OCI-LY1 (cell line): Measurements from ENCODE around the gene VWA3A.

Experiments
- H2AFZ ChIP-seq: fragments of 200-600 bp; sonication (generic), shearing (Covaris generic); 2 replicates; pipeline ENCODE4 v1.6.0; 2014; ENCODE audit warnings: antibody characterized with exemption, mild to moderate bottlenecking, low read length
- H3F3A ChIP-seq: fragments of 200-600 bp; sonication (generic), shearing (Covaris generic); 2 replicates; pipeline ENCODE4 v1.6.0; 2014; ENCODE audit warnings: mild to moderate bottlenecking, antibody characterized with exemption, low read length, moderate library complexity; ENCODE audit not compliant: insufficient read depth
- H3K27ac ChIP-seq: fragments of 200-600 bp; sonication (generic); 2 replicates; pipeline ENCODE4 v1.5.1; 2014; ENCODE audit warnings: low read length, mixed run types, mild to moderate bottlenecking, low read depth; ENCODE audit not compliant: poor library complexity, severe bottlenecking
- H3K27me3 ChIP-seq: fragments of 200-600 bp; sonication (generic); 2 replicates; pipeline ENCODE4 v1.6.0; 2014; ENCODE audit warnings: antibody characterized with exemption, mild to moderate bottlenecking, low read length, moderate library complexity; ENCODE audit not compliant: insufficient read depth
- H3K36me3 ChIP-seq: fragments of 200-600 bp; sonication (generic); 2 replicates; pipeline ENCODE4 v1.6.1; 2014; ENCODE audit warnings: mild to moderate bottlenecking, antibody characterized with exemption, low read length, moderate library complexity, mixed read lengths; ENCODE audit not compliant: insufficient read depth
- H3K4me1 ChIP-seq: fragments of 200-600 bp; sonication (generic); 2 replicates; pipeline ENCODE4 v1.5.1; 2014; ENCODE audit warnings: mild to moderate bottlenecking, low read length, moderate library complexity; ENCODE audit not compliant: insufficient read depth, severe bottlenecking
- H3K4me2 ChIP-seq: fragments of 200-600 bp; sonication (generic), shearing (Covaris generic); 2 replicates; pipeline ENCODE4 v1.6.1; 2014; ENCODE audit warnings: low read length
- H3K4me3 ChIP-seq: fragments of 200-600 bp; sonication (generic); 2 replicates; pipeline ENCODE4 v1.5.1; 2014; ENCODE audit warnings: low read length, low read depth, mild to moderate bottlenecking, mixed read lengths; ENCODE audit not compliant: poor library complexity, severe bottlenecking
- H3K79me2 ChIP-seq: fragments of 200-600 bp; shearing (Covaris generic); 2 replicates; pipeline ENCODE4 v1.6.1; 2016; ENCODE audit warnings: mixed run types, low read length, mixed read lengths; ENCODE audit not compliant: insufficient read depth
- H3K9ac ChIP-seq: fragments of 200-600 bp; sonication (generic), shearing (Covaris generic); 2 replicates; pipeline ENCODE4 v1.6.1; 2014; ENCODE audit warnings: mild to moderate bottlenecking, low read length, mixed read lengths
- H3K9me2 ChIP-seq: fragments of 200-600 bp; sonication (generic), shearing (Covaris generic); 2 replicates; pipeline ENCODE4 v1.6.1; 2014; ENCODE audit warnings: low read depth, mild to moderate bottlenecking, low read length, mixed read lengths
- H3K9me3 ChIP-seq: fragments of 200-600 bp; shearing (Covaris generic); 2 replicates; pipeline ENCODE4 v1.6.1; 2014; ENCODE audit warnings: low read length, mixed read lengths
- H4K20me1 ChIP-seq: fragments of 200-600 bp; sonication (generic), shearing (Covaris generic); 2 replicates; pipeline ENCODE4 v1.6.0; 2016; ENCODE audit warnings: mild to moderate bottlenecking, low read length; ENCODE audit not compliant: insufficient read depth
- CTCF ChIP-seq: fragments of 200-600 bp; sonication (generic), shearing (Covaris generic); IDR thresholded peaks from 2 replicates; pipeline ENCODE4 v1.5.1; 2017; ENCODE audit warnings: mild to moderate bottlenecking, antibody characterized with exemption, low read length, moderate library complexity, mixed read lengths
- EZH2 ChIP-seq: fragments of 200-600 bp; sonication (generic), shearing (Covaris generic); IDR thresholded peaks from 2 replicates; pipeline ENCODE4 v1.8.0; 2017; ENCODE audit warnings: borderline replicate concordance, mixed run types, mild to moderate bottlenecking, antibody characterized with exemption, low read length, moderate library complexity, mixed read lengths

VWA3A gene

GRCh38 chr16:22205577-22206012, 113.3 kb downstream of the VWA3A start:
- peak overlapping the region; percentile 74 for H3K4me3 ChIP-seq
- H3K9me2 ChIP-seq: no peaks in the 10 kb centered on the region
- peaks cover 18% of the 10 kb centered on the region for H3K79me2 ChIP-seq
- peak overlapping the region; percentile 60 for H3K4me2 ChIP-seq
- peak overlapping the region; percentile 37 for H3K9ac ChIP-seq
- peaks cover 2% of the 10 kb centered on the region for H3K36me3 ChIP-seq
- H3K27me3 ChIP-seq: no peaks in the 10 kb centered on the region
- H3K4me1 ChIP-seq: peaks cover 51% of the 10 kb centered on the region
- peak overlapping the region; percentile 60 for H2AFZ ChIP-seq
- H3K27ac ChIP-seq: peak overlapping the region; percentile 42
- H3F3A ChIP-seq: peaks cover 4% of the 10 kb centered on the region; the same call in 1 of the 2 replicates
- no peak for TF ChIP-seq CTCF
- TF ChIP-seq EZH2: no peak
- H4K20me1 ChIP-seq: no peaks in the 10 kb centered on the region
- no peaks in the 10 kb centered on the region for H3K9me3 ChIP-seq

- Histone ChIP-seq H3K4me2 (peak within 1 kb of the TSS; percentile 72), H3K4me3 (peak within 1 kb of the TSS; percentile 74), H3F3A (peaks cover 4% of the 10 kb centered on the region; the same call in 1 of the 2 replicates), H3K27ac (peak within 1 kb of the TSS; percentile 85), H3K4me1 (peaks cover 50% of the 10 kb centered on the region), H3K9ac (peak within 1 kb of the TSS; percentile 74), H4K20me1 (no peaks in the 10 kb centered on the region), H3K27me3 (no peaks in the 10 kb centered on the region), H2AFZ (peak within 1 kb of the TSS; percentile 60), H3K9me3 (peaks cover 4% of the 10 kb centered on the region), H3K9me2 (no peaks in the 10 kb centered on the region), H3K36me3 (peaks cover 8% of the 10 kb centered on the region), H3K79me2 (peaks cover 24% of the 10 kb centered on the region)
- TF ChIP-seq EZH2: no peak
- TF ChIP-seq CTCF: peak; percentile 72
Measured at GRCh38 chr16:22206013-22206841, 113.9 kb downstream of the VWA3A start, which contains the start of gene EEF2K. TSS of gene EEF2K (plus strand) at chr16:22206278. CDS start at chr16:22225730, 19,452 bp downstream.
